CD4-positive, alpha-beta T cell treated with Interleukin-10 for 1 hour (primary cell): Measurements from ENCODE around the gene KCTD19.
A peak's percentile ranks its signal among the peaks of the same experiment; 100 is the strongest.

Experiments
- DNase-seq: peaks from one replicate; pipeline ENCODE4 v3.0.0-alpha.2; 2020

The KCTD19 gene

DNA sequence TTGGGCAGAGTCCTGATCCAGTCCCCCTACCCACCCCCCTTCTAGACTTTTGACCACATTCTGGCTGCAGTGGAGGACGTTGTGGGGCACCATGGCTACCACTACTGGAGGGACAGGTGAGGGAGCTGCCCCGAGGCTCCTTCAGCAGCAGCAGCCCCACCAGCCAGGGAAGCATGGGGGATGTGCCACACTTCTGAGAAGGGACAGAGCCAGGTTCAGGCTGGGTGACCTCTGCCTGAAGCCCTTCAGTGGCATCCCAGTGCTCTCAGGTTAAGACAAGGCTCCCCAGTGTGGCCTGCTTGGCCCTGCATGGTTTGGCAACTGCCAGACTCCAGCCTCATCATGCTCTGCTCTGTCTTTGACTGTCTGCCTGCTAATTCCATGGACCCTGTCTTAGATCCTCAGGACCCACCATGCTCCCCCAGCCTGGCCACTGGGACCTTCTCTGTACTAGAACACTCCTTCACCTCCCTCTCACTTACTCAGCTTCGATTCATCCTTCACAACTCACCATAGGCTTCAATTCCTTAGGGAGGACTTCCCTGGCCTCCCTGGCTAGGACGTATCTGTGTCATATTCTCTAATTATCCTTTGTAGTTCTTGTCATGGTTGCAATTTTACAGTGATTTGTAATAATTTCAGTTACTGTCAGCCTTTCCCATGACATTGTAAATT is 68.9 kb downstream of the KCTD19 start:
- no peak for DNase-seq

DNA sequence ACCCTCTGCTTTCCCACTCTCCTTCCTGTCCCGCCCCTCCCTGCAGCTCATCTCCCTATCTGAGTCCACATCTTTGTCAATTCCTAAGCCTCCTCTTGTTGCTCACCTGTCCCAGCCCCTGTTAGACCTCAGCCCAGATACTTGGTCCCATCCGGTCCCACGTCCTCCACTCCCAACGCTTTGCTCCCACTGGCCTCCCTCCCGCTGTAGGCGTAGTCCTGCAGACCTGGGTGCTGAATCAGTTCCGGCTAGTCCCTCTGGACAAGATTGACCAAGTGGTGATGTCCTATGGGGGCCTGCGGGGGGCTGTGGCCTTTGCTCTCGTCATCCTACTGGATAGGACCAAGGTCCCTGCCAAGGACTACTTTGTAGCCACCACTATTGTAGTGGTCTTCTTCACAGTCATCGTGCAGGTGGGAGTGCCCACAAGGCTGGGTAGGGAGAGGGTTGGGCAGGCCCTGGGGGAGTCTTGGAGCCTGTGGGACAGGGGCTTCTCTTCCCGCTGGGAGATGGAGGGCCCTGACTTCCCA is 69.8 kb downstream of the KCTD19 start:
- no peak for DNase-seq

DNA sequence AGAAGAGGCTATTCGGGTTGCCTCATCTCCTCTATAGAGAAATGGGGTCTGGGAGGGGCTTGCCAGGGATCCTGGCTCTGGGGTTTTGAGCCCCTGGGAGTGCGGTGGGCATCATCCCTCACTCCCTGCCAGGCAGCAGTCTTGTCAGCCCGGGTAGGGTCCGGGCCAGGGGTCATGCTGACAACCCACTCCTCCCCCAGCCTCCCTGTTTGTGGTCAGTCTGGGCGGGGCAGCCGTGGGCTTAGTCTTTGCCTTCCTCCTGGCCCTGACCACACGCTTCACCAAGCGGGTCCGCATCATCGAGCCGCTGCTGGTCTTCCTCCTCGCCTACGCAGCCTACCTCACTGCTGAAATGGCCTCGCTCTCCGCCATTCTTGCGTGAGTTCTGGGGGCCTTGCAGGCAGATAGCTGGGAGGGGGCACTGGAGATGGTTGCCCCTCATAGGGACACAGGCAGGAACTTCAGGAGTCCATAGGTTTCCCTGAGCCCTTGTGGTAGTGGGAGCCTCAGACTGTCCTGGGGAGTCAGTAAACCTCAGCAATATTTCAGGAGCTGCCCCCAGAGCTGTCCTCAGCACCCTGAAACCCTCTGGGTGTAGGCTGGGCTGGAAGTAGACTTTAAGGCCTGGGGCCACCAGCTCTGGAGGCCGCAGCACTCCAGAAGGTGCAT is 70.9 kb downstream of the KCTD19 start:
- no peak for DNase-seq

DNA sequence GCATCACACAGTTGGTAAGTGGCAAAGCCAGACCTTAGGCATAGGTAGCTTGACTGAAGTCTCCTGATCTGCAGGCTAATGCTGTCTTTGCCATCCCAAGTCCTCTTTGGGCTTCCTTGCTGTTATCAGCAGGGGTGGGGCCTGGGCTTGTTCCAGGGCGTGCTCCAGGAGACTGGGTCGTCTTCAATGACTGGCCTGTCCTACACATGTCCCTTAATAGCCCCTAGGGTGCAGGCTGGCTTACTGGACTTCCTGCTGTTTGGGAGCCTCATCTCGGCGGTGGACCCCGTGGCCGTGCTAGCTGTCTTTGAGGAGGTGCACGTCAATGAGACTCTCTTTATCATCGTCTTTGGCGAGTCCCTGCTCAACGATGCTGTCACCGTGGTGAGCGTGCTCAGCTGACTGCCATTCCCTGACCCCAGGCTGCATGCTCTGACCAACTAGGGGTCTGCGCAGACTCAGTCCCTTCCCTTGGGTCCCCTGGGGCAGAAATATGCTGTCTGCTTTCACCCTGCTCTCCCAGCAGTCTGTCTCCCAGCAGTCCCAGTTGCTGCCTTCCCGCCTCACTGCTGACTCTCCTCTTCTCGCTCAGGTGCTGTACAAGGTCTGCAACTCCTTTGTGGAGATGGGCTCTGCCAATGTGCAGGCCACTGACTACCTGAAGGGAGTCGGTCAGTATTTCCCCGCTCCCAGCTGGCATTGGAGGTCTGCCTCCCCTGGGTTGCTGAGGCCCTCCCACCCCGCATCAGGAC is 71.6 kb downstream of the KCTD19 start:
- no peak for DNase-seq

DNA sequence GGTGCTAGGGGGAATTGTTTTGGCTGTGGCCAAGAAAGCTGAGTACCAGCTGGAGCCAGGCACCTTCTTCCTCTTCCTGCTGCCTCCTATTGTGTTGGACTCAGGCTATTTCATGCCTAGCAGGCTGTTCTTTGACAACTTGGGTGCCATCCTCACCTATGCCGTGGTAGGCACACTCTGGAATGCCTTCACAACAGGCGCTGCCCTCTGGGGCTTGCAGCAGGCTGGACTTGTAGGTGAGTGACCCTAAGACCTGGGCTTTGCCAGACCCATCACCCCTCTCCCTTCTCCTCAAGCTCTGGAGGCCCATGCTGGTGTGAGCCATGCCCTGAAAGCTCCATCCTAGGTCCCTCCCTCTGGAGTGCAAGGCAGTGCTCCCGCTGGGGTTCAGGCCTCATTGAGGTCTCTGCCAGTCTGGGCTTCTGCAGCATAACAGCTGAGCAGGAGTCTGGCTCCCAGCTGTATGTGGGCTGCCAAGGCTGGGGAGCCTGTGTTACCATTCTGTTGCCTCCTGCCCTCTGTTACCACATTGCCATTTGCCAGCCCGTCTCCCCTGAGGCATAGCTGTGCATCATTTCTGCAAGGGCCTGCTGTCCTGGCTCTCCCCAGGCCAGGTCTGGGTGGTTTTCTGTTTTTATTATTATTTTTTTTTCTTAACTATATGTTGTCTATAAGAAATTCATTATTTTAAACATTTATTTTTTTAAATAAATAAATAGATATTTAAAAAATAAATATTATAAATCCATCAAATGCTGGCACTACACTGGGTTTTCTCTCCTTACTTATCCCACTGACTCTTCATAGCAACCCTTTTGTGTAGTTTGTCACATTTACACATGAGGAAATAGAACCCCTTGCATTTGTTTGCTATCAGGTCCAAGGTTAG is 73.7 kb downstream of the KCTD19 start:
- DNase-seq, result no peak

DNA sequence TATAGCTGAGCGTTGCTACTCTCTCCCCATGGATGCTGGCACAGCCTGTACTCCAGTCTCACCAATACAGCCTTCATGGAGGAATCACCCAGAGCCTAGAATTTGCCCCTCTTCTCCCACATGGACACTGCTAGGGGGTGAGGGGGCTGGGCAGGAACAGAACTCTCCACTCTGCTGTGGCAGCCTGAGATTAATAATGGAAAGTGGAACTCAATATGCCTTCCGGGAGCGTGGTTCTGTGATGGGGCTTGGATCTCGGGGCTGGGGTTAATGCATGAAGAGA is 76.6 kb downstream of the KCTD19 start:
- no peak for DNase-seq

DNA sequence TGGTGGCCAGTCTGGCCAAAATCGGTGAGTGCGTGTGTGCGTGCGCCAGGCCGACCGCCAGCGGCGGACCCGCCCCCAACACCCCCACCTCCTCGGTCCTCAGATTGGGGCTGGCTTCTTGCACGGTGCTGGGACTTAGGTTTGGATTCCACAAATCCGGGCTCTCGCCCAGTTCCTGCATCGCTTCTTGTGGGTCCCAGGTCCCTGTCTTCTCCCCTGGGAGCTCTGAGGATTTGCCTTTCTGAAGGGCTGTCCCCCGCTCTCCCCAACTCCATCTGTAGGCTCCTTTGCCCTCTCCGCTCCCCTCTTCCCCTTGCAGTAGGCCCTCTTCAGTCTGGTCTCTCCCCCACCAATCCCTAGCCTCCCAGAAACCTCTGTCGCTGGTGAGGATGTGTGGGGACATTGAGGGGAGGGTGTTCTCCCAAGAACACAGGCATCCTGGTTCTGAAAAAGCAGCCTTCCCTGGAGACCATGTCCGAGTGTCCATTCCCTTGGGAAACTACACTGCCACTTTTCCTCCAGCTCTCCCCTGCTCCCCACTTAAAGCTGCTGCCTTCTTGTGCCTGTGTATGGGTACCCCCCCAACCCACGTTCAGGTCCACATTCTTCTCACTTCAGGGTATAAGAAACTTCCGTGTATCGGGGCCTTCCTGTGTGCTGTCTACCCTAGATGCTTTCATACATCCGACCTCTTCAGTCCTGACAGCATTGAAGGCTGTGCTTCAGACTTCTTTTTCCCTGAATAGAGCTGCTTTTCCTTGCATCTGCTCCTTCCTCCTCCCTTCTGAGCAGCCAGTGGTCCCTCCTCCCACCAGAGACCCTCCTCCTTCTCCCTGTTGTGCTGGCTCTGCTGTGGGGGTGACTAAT is 77.1 kb downstream of the KCTD19 start:
- DNase-seq, result no peak

DNA sequence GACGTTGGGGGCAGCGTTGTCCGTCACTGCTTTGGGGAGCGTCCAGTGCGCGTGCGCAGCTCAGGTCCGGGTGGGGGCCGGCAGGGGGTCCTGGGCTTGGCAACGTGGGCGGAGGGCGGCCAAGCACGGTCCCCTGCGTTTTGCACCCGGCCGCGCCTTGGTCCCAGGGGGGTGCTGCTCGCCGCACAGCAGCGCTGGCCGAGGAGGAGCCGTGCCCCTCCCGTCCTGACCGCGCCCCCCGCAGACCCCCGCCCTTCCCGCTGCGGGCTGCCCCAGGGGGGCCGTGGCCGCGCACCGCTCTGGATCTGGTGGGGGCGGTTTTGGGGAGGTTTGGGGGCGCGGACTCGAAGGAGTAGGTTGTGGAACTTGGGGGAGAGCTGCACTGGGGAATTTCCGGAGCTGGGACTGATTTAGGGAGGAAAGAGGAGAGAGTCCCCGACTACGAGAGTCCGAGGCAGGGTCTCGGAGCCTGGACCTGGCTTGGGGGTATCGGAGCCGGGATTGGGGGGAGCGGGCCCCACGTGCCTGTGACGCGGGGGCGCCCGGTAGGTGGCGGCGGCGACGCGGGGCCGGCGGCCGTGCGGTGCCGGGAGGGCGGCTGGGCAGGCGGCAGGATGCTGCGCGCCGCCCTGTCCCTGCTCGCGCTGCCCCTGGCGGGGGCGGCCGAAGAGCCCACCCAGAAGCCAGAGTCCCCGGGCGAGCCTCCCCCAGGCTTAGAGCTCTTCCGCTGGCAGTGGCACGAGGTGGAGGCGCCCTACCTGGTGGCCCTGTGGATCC is 78.0 kb downstream of the KCTD19 start, which contains the start of gene SLC9A5:
Gene SLC9A5, plus strand, starts transcription at position 579 of the 777 bp plus-strand sequence. Its CDS starts 36 bp downstream, at position 615.
- DNase-seq, result peak; percentile 26

DNA sequence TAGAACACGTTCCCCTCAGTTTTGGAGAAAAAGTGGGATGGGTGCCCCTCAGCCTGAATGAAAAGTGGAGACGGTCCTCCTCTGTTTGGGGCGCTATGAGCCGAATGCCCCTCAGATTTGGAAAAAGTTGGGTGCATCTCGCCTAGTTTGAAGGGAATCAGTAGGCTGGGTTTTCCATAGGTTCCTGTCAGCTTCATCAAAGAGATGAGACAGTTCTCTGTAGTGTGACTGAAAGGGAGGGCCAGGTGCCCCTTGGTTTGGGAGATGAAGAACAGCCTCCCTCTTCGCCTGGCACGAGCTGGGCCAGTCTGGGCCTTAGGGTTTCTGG is 78.5 kb downstream of the KCTD19 start:
- no peak for DNase-seq

DNA sequence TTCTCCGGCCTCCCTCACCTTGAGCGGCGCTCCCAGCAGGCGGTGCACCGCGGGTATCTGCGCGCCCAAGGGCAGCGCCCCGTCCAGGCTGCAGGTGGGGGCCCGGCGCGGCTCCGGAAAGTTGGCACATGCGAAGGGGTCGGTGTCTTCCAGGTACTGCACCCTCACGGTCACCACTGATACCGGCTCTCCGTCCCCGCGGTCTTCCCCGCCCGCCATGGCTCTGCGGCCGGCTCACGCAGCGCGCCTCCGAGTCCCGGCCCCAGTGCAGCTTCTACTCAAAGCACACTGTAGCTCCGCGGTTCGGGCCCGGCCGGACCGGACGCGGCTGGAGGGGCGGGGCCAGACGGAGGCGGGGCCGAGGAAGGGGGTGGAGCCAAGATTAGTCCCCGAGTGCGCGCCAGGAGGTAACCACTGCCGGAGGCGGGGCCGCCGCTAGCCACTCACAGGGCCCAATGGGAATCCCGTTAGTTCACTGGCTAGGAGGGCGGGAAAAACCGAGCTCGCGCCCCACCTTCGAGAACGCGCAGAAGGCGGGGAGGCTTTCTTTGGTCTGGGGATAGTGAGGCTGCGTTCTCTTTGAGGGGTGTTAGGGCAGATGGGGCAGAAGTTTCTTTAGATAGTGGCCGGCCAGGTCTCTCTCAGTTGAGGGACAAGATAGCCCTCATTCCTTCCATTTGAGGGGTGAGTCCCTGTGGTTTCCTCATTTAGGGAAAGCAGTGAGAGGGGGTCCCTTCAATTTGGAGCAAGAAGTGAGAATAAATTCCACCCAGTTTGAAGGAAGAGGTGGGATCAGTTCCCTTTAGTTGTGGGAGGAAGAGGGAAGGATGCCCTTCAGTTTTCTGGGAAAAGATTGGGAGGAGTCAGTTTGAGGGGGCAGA is 79.1 kb downstream of the KCTD19 start, which contains the start of gene FHOD1:
Gene FHOD1, minus strand, starts transcription at position 290 of the 881 bp plus-strand sequence. Its CDS starts 71 bp downstream, at position 219.
- peak; percentile 96 for DNase-seq

DNA sequence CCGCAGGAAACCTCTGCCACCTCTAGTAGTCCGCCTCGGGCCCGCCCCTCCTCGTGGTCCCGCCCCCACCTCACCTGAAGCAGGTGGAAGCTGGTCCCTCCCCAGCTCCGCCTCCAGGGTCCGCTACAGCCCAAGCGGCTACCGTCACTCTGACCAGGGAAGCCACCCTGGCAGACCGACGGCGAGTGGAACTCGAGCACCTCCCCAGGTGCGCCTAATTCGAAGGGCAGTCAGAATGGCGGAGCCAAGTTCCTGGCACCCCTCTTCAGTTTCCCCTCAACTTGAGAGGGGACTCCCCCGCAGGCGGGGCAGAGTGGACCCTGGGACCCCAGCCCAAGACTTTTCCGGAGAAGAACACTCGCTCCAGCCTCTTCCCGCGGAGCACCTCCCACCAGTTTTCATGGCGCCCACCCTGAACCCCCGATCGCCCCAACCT is 79.8 kb downstream of the KCTD19 start:
- DNase-seq, result peak; percentile 60

DNA sequence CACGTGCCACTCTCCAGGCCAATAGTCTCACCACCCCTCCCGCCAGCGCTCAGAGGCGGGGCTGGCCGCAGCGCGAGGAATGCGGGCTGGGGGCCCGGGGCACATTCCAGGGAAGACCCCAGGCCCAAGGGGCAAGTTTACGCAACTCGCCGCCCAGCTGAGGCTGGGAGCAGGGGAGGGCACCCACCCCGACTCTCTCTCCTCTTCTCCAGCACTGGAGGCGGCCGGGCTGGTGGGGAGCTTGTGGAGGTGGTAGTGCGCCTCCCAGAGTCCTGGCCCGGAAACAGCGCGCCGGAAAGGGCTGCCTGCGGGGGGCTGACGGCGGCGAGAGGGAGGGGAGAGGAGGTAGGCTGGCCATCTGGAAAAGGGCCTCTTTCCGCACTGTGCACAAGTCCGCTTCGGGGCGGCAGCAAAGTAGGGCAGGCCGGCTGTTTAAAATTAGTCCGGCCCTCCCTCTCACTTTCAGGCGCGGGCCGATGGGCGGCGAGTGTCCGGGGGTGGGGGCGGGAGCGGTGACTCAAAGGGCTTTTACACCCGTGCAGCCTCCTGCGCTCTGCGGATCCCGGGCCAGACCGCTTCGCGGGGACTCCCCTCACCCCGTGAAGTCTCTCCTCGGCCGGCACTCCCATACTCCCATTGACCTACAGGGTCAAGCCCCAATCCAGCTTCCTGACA is 80.3 kb downstream of the KCTD19 start:
- peak; percentile 56 for DNase-seq

DNA sequence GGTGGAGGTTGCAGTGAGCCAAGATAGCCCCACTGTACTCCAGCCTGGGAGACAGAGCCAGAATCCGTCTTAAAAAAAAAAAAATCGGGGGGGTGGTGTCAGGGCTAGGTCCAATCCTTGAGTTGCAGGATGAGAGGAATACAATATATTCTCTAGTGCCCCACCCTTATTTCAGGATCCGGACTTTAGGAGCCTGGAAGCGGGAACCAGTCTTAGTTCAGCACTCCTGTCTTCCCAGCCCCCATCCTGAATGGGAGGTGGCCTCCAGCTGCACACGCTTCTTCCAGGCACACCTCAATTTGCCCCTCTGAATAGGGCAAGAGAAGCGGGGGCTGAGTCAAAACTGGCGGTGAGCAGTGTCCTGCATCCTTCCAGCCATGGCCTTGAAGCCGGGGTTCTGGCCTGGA is 80.9 kb downstream of the KCTD19 start:
- no peak for DNase-seq

DNA sequence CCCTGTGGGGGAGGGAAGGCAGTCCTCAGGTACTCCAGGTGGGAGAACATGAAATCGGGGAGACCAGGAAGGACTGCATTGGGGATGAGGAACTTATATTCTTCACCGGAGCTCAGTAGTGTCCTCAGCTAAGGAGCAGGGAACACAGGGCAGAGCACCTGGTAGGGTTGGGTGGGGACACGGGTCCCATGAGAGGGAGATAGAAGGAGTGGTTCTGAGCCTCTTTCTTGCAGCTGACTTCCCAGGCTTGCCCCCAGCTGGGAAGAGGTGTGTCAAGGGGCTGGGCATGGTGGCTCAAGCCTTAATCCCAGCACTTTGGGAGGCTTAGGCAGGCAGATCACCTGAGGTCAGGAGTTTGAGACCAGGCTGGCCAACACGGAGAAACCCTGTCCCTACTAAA is 81.4 kb downstream of the KCTD19 start:
- DNase-seq, result no peak

DNA sequence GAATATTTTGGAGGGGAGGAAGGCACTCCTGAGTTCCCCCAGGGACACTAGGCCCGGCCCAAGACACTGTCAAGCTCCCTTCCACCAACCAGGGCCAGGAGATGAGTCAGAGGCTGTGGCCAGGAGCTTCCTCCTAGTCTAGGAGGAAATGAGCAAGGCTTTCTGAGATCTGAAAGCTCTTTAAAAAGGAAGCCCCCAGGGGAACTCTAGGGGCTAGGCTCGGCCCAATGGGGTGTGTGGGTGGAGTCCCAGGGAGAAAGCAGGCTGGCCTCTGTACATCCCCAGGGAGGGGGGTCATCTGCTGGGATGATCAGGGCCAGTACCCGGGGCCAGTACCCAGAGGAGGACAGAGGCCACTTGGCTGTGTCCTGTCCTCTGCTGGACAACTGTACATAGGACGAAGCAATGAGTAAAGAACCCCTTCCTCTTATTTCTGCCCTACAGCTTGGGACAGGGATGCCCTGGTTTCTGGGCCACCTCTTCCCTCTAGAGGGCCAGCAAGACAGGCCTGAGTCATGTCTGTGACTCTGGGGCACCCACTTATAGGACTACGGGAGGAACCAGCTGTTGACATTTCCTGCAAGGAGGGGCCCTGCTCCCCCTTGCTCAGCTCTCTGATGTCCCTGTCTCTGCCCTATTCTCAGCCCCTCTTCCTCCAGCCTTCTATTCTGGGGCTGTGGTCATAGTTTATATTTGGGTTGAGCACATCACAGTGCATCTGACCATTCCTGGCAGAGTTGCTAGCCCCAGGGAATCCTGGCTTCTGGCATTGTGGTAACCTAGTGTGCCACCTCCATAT is 82.0 kb downstream of the KCTD19 start:
- peak; percentile 85 for DNase-seq

DNA sequence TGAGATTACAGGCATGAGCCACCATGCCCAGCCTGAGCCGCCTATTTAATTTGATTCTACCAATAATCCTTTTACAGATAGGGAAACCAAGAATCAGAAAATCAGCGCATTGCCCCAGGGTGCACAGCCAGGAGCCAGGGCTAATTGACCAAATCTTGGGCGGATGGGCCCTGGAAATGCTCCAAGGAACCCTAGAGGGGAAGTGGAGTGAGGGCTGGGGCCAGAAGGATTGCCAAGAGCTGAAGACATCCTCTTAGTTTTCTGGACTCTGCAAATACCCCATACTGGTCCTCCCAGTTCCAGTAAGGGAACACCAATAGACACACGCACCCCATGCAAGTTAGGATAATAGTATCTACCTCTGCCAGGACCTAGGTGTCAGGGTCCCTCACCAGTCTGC is 83.1 kb downstream of the KCTD19 start:
- no peak for DNase-seq

DNA sequence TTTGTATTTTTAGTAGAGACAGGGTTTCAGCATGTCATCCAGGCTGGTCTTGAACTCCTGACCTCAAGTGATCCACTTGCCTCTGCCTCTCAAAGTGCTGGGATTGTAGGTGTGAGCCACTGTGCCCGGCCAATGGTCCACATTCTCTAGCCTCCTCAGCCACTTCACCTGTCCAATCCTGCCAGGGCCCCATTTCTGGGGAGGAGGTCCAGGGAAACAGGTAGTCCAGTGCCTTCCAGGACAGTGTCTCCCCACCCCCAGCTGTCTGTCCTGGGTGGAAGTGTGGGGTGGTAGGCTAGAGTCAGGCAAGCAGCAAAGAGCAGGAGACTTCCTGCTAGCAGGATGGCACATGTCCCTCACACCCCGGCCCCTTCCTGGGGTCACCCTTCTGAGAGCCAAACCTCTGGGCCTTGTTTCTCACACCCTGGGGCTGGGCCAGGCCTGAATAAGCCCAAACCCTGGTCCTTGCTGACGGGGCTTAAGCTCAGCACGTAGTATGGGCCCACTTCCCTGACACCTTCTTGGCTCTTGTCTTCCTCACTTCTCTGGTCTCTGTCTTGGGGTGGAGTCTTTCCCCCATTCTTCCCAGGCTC is 84.3 kb downstream of the KCTD19 start:
- DNase-seq, result no peak
